Measurements from ENCODE around the gene SLC17A3. TPM values are rescaled to one million over a fixed set of nuclear protein-coding genes. Genes with fewer than 3 reads are reported as not detected.

The SLC17A3 gene
- total RNA-seq, 1 donor from 2014 or later: not detected

DNA sequence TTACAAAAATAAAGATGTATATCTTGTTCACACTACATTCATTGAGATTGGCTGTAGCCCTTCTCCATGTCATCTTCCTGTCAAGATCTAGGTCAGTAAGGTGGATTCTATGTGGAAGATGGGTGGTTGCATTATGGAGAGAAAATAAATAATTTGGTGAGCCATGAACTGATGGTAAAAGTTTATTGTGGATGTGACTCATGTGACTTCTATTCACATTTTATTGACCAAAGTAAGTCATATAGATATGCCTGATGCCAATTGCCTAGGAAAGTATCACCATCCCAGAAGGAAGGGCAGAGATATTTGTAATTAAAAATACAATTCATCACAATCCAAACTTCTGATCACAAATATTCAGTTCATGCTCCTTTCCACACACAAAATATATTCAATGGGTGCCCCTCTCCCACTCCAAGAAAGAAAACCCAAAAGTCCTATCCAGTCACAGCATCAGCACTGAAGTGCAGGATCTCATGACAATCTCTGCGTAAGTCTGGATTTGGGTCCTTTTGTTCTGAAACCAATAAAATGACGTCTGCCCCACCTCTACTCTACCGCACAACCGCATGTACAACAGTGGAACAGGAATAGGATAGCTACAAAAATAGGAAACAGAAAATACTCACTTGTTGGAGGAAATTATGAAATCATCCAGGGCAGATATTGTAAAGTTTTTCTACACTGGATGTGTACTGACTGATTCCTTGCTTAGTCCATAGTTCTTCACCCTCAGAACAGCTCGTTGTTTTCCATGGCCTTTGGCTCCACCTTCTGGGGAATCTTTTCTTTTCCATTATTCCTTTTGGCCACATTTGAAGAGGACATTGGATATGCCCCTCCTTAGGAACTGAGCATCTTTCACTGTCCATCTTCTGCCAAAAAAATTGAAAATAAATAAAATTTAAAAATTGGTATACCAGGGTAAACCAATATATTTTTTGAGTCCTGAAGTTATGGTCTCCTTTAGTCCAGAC is 16.1 kb upstream of the SLC17A3 start:
- DNase-seq (ENCODE audit: low spot score): no peak

DNA sequence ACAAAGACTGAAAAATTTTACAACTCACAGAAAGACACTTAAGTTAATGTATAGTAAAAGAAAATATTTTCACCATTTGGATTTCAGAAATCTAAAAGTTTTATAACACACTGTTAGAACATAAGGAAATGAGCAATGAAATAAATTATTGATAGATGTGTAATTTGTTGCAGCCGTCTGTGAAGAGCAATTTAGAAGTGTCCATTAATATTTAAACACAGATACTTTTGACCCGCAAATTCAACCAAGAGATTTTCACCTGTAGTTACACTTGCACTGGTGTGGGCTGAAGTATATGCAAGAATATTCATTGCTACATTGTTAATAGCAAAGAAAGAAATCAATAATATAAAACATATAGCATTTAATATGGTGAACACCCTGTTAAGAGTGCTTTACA is 14.6 kb upstream of the SLC17A3 start:
- no peak for DNase-seq (ENCODE audit: low spot score)

DNA sequence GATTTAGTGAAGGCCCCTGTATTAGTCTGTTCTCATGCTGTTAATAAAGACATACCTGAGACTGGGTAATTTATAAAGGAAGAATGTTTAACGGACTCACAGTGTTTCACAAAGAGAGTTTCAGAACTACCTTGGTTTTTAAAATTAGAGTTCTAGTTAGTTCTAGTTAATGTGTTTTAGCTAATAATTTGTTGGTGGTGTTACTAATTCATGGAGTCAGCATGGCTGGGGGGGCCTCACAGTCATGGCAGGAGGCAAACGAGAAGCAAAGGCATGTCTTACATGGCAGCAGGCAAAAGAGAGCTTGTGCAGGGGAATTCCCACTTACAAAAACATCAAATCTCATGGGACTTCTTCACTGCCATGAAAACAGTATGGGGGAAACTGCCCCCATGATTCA is 12.0 kb upstream of the SLC17A3 start:
- no peak for DNase-seq (ENCODE audit: low spot score)

- DNase-seq (ENCODE audit: low spot score): no peak
These were observed 9.9 kb upstream of the SLC17A3 start for GRCh38 chr6:25883991-25884390.

- no peak for DNase-seq (ENCODE audit: low spot score)
These were observed 9.5 kb upstream of the SLC17A3 start for GRCh38 chr6:25883536-25883935.

GRCh38 chr6:25882051-25882496 is 8.0 kb upstream of the SLC17A3 start:
- DNase-seq (ENCODE audit: low spot score): no peak

GRCh38 chr6:25880601-25881000 is 6.6 kb upstream of the SLC17A3 start:
- no peak for DNase-seq (ENCODE audit: low spot score)

DNA sequence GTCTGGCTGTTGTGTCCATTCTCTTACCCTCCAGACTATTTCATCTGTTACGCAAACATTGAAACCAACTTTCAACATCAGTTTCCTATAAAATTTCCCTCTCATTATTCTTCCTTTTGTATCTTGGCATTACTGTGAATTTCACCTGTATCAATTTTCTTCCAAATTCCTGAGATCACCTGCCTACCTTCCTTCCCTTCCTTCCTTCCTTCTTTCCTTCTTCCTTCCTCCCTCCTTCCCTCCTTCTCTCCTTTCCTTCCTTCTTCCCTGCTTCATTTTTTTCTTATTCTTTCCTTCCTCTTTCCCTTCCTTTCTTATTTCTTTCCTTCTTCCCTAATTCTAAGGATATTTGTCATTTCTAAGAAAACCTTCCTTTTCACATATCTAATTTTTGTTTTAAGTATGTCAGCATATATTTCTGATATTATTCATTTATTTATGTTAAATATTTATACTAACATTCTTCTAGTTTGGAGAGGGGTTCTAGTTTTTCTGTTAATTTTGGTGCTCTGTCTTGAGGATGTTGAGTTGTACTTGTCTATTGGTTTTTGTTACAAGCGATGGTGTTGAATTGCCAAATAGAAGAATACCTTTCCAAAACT is 4.8 kb upstream of the SLC17A3 start:
- DNase-seq (ENCODE audit: low spot score): no peak

DNA sequence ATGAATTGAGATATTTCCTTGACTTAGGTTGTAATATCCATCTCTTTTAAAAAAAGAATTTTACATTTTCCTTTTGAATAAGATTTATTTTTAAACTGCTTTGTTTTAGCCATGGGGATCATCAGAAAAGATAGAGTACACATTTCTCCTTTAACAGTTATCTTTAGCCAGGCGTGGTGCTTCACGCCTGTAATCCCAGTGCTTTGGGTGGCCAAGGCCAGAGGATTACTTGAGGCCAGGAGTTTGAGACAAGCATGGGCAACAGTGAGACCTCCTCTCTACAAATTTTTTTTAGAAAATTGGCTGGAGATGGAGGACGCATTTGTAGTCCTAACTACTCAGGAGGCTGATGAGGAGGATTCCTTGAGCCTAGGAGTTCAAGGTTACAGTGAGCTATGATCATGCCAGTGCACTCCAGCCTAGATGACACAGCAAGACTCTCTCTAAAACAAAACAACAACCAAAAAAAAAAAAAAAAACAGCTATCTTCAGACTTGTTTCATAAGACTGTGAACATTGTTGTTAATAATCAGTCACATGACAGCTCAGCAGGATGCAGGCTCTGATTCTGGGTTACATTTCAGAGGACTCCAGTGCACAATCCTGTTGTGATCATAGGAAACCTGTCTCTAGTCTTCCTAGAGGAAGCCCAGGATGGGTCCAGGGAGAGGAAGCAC is 2.0 kb upstream of the SLC17A3 start:
- no peak for DNase-seq (ENCODE audit: low spot score)

DNA sequence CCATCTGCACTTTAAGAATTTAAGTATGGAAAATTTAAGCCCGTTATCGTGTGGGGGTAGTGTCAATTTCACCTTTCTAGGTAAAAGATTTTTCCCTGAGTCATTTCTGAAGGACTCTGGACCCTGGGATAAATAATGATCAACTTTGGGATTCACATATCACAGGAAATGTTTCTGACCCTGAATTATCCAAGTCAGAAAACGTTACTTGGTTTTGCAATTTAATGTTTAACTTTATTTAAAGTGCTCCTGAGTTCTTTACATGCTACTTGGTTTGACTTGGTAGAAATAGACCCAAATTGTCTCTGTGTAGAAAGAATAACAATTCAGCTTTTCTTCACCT is 1.5 kb upstream of the SLC17A3 start:
- no peak for DNase-seq (ENCODE audit: low spot score)

DNA sequence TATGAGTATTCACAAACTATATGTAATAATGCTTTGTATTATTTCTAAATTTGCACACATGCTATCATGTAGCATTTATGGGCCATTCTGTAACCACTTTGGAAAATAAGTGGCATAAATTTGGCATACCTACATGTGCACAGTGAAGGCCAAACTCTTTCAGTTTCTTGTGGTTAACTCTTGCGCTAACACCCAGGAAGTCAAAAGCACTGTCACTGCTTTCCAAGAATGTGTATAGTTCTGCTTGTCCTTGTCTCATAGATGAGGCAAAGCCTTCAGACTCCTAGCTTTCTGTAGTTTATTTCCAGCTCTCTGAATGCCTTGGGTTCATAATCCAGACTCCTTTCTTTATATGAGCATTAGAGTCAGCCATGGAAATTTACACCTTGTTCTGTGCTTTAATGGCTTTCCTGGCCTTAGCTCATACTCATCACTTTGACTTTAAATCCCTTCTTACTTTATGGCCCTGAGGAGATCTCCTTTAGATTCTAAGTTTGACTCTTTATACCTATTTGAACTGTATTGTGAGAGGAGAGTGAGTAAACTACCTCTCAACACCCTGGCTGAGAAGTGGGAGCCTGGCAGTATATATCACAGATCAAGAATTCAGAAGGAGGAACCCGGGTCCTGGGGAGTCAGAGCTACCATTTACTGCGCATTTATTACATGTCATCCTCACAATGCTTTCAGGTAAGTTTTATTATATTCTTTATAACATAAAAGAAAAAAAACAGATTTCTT is 949 bp upstream of the SLC17A3 start:
- no peak for DNase-seq (ENCODE audit: low spot score)

DNA sequence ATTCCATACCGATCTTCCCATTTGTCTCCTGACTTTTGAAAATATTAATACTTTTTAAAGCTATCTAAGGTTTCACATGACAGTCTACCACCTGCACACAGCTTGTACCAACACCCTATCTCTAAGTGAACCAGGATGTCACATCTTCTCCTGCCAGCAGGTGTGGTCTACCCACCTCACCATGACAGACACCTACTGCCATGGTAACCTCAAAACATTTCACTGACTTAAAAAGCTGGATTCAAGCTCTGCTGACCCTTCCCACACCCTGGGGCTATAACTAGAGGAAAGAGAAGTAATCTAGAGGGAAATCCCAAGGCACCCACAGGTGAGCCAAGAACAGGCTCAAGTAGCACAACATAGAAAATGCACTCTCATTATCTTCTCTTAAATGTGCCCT is 1.2 kb downstream of the SLC17A3 start:
- no peak for DNase-seq (ENCODE audit: low spot score)

DNA sequence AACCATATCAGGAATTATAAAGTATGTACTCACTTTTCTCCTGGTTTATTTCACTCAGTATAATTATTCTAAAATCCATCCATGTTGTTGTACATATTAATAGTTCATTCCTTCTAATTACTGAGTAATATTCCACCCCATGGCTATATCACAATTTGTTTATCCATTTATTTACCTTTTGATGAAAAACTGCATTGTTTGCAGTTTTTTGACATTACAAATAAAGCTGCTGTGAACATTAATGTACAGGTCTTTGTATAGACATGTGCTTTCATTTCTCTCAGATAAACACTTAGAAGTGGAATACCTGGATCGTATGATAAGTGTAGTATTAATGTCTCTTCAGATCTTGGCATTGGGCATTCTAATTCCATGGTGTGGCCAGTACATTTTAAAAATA is 4.2 kb downstream of the SLC17A3 start:
- no peak for DNase-seq (ENCODE audit: low spot score)

DNA sequence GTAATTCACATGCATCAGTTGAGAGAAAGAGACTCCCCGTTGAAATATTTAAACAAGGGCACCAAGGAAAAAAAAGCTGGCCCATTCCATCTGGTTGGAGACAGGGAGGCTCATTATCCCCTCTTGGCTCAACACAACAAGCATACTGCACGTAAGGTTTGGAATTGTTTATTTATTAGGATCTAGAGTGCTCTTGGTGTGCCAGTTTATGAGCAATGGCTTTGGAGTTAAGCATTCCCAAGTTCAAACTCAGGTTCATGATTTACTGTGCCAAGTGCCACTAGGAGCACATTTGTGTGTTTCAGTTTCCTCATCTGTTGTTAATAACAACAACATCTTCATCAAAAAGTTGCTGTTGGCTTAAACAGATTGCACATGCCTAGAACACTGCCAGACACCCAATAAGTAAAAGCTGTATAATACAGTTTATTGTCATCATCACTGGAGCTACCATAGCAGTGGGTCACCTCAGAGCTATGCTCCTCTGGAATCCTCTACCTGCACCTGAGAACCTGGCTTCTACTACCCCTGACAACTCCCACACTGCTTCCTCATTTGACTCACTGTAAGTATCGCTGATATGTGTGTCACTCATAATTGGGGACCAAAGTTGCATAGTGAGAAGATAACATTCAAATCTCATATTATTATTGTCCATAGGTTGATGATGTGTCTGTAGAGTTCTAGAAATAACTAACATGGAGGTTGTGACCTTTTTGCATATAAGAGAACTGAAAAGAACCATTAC is 5.4 kb downstream of the SLC17A3 start:
- no peak for DNase-seq (ENCODE audit: low spot score)

DNA sequence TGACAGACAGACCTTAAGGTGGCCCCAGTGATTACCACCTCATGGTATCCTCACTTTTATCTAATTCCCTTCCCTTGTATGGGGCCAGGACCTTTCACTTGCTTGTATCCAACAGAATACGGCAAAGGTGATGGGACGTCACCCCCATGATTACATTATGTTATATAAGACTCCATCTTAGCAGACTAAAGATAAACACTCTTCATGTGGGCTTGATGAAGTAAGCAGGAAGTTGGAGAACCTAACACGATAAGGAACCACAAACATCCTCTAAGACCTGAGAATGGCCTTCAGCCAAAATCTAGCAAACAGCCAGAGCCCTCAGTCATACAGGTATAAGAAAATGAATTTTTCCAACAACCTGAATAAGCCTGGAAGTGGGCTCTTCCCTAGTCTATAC is 8.0 kb downstream of the SLC17A3 start:
- no peak for DNase-seq (ENCODE audit: low spot score)

- DNase-seq (ENCODE audit: low spot score): no peak
These were observed 10.7 kb downstream of the SLC17A3 start for GRCh38 chr6:25863360-25863759.

DNA sequence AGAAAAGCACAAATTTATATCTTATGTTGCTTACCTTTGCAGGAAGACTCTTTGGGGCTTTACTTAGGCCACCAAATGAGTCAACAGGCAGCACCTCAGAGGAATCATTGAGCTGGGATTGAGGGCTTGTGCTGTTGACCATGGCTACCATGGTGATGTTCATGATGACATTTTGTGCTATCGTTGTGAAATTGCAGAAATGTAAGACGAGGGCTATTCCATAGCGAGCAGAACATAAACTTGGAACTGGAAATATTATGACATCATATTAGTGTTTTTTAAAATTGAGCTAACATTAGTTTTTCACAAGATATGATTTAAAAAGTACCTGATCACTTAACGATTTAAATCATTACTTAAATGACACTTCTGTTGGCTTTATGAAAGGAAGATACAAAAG is 11.8 kb downstream of the SLC17A3 start:
- no peak for DNase-seq (ENCODE audit: low spot score)

- no peak for DNase-seq (ENCODE audit: low spot score)
These were observed 21.3 kb downstream of the SLC17A3 start for GRCh38 chr6:25852756-25853155.

DNA sequence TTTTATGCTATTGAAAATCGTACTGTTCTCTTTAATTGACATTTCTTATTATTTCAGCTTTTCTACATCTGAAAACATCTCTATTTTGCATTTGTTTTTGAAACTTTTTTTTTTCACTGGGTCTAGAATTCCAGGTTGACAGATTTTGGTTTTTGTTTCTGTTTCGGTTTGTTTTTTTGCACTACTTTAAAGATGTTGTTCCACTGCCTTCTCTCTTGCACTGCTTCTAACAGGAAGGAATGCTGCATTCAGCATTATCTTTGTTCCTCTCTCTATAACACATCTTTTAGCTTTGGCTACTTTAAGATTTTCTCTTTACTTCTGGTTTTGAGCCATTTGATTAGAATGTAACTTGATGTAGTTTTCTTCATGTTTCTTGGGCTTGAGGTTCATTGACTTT is 22.1 kb downstream of the SLC17A3 start:
- DNase-seq (ENCODE audit: low spot score): no peak

DNA sequence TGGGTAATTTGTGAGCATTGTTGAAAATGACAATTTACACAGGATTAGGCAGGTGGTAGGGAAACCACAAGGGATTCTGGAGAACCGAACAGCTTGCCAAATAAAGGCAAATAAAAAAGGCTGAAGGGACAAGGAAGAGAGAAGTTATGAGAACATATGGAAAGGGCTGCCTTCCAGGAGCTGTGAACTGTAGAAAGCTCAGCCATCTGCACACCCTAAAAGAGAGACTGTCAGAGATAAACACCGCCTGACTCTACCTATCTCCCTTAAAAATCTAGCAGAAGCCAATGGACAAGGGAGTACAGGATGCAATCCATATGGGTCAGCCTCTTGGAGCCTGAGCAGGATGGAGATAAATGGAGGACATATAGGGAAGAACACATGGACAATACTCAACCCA is 29.5 kb downstream of the SLC17A3 start:
- no peak for DNase-seq (ENCODE audit: low spot score)

DNA sequence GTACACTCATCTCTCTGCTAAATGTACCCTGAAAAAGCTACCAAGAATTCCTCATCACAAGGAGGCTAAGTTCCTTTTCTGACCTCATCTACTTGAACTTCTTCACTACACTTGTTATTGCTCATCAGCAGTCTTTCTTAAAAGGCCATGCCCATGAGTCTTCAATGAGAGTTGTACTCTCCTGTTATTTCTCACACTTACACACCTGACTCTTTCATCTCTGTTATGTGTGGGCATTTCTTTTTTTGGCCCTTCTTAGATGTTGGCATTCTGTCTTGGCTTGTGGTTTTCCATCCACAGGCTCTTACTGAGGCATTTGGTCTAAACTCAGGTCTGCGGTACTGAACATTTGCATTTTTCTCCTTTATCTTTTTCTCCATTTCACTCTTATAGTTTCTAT is 31.5 kb downstream of the SLC17A3 start:
- DNase-seq (ENCODE audit: low spot score): no peak

All from ureter (tissue), 1 donor.